NCI-H524 treated with DMSO at 0.1 percent for 48 hours (cell line): ENCODE measurements around the gene CYP27B1.
"Not testable (repeated sequence)": the region's sequence is repeated elsewhere in the genome, so short reads cannot be mapped to it uniquely, and the experiment has no call there.

ENCODE experiments used
- DNase-seq: peaks from one replicate; lab custom pipeline; 2025; lab: John Stamatoyannopoulos, UW

CYP27B1 gene

DNA sequence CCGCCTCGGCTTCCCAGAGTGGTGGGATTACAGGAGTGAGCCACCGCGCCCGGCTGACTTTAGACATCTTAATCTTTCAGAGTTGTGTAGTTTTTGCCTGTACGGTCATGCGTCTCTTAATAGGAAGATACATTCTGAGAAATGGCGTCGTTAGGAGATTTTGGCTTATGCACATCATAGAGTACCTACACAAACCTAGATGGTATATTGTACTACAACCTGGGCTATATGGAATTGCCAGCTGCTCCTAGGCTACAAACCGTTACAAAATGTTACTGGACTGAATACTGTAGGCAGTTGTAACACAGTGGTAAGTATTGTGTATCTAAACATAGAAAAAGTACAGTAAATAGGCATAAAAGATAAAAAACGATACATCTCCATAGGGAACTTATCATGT, 17.0 kb upstream of the CYP27B1 start:
- DNase-seq = no peak

DNA sequence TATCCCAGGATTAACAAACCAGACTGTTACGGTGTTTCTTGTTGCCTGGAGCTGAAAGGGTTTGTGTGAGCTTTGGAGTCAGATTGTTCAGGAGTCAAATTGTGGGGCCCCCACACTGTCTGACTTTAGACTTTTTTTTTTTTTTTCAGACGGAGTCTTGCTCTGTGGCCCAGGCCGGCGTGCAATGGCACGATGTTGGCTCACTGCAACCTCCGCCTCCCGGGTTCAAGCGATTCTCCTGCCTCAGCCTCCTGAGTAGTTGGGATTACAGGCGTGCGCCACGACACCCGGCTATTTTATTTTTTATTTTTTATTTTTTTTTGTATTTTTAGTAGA, 16.6 kb upstream of the CYP27B1 start:
- DNase-seq = no peak

DNA sequence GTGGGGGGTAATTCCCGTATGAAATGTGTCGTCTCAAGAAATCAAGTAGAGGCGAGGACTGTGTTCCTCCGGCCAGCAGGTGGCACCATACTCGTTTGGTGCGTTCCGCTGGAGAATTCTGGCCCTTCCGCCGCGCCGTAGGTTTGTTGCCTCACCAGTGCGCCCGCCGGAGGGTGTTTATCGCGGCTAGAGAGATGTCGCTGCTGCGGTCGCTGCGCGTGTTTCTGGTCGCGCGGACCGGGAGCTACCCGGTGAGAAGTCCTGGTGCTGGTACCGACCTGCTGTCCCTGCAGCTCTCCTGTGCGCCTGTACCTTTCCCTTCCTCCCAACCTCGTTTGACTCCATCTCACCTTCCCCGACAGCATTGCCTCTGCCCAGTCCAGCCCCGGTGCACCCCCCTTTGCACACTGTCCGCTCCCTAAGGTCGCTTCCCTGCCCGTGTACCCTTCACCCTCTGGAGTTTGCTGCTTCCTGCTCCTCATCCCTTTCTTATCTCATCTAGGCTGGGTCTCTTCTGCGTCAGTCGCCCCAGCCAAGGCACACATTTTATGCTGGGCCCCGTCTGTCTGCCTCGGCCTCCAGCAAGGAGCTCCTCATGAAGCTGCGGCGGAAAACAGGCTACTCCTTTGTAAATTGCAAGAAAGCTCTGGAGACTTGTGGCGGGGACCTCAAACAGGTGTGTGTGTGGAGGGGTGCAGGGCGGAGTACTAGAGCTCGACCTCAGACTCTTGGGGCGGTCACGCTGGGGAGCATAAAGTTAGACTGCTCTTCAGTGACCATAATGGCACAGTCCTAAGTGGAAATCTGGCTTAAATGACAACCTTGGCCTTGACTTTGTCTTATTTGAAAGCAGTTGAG, 16.0 kb upstream of the CYP27B1 start, which contains the start of gene TSFM:
Gene TSFM, plus strand, starts transcription at position 180 of the 858 bp plus-strand sequence. Its CDS starts 15 bp downstream, at position 195.
- DNase-seq = peak; percentile 41

- DNase-seq = no peak
Measured at GRCh38 chr12:57782243-57782607, 15.3 kb upstream of the CYP27B1 start.

DNA sequence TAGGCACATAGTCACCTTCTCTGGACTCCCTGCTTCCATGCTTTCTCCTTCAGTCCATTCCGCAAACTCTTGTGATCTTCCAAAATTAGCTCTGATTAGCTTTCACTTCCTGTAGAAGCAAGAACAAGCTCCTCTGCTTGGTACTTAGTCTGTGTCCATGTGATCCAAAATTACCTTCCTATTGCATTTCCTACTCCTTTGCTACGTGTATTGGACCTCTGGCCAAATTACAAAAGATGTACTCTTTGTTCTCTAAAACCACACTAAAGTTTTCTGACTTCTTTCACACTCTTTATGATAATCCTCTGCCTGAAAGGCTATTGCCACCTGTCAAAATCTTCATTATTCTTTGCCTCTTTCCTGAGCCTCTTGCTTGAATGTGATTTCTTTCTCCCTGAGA, 14.9 kb upstream of the CYP27B1 start:
- DNase-seq = no peak

- no peak for DNase-seq
Measured at GRCh38 chr12:57781244-57781643, 14.4 kb upstream of the CYP27B1 start.

DNA sequence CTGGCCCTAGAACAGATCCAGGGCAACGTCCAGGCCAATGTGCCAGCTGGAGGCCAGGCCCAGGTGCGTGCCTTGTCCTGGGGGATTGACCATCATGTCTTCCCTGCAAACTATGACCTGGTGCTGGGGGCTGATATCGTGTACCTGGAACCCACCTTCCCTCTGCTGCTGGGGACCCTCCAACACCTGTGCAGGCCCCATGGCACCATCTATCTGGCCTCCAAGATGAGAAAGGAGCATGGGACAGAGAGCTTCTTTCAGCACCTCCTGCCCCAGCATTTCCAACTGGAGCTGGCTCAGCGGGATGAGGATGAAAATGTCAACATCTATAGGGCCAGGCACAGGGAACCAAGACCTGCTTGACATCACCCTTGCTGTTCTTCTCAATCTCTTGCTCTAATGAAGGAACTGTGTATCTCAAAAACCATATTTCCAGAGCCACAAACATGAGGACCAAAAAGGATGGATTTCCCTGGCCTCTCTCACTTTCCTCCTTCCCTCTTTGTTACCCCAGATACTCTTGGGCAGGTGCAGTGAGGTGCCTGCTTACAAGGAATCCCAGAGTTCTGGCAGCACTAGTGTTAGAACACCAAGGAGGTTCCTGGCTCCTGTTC, 13.5 kb upstream of the CYP27B1 start:
- DNase-seq = no peak

DNA sequence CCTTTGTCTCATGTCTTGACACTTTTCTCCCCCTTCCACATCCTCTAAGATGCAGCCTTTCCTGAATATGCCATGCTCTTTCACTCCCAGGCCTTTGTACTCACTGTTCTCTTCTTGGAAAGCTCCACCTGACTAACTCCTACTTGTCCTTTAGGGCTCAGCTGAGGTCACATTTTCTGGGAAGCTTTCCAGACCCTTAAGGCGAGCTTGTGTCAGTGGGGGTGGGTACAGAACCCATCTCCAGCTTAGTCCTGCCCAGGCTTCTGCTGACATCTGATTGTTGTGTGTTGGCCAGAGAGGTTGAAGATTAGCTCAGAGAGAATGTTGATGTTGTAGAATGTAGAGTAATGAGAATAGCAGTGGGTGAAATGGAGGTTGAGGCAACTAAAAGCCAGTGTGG, 12.9 kb upstream of the CYP27B1 start:
- no peak for DNase-seq

DNA sequence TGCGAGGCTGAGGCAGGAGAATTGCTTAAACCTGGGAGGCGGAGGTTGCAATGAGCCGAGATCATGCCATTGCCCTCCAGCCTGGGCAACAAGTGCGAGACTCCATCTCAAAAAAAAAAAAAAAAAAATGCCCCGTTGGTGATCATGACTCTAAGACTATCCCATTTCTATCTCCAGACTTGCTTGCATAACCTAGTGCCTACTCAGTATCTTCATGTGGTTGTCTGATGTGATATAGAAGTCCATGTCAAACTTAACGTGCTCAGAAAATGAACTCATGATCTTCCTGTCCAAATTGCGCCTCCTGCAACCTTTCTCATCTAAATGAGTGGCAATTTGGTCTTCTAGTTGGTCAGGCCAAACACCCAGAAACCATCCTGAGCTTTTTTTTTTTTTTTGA, 11.0 kb upstream of the CYP27B1 start:
- DNase-seq = no peak

DNA sequence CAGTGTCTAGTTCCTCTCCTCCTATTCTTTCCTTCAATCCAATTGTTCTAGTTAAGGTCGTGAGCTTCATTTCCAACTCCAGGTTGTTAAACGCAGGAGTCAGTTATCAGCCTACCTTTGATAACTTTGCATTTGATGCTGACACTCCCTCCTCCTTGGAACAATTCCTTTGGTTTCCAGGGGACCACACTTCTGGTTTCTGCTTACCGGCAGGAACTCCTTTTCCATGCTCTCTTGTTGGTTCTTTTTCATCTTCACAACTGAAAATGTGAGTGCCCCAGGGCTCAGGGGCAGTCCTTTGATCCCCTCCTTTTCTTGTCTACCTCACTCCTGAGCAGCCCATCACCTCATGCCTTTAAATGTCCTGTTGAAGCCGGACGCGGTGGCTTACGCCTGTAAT, 10.5 kb upstream of the CYP27B1 start:
- no peak for DNase-seq

DNA sequence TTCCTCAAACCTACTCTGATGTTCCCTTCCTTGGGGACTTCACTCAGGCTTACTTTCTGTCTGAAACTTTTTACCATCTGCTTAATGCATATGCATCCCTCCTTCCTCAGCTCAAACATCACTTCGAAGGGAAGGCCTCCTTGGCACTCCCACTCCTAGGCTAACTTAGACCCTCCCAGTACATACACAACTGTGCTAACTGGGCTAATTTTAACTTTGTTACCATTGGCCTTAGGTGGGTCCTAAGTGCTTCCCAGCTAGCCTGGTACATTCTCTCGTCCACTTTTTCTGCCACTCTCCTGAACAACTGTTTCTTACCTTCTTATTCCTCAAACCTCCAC, 9.3 kb upstream of the CYP27B1 start:
- no peak for DNase-seq

GRCh38 chr12:57775563-57776246, 8.8 kb upstream of the CYP27B1 start:
- DNase-seq = no peak

DNA sequence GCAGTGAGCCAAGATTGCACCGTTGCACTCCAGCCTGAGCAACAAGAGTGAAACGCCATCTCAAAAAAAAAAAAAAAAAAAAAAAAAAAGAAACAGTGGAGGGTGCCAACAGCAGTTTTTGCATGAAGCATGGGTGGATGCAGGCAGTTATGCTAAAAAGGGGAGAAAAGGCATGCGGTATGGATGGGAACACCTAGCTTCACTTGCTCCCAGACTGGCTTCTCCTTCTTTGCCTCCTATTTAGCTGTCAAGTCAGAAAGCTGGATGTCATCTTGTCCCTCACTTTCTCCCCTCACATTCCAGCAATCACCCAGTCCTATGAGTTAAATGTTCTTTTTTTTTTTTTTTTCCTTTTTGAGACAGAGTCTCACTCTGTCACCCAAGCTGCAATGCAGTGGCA, 8.2 kb upstream of the CYP27B1 start:
- DNase-seq = no peak

- not testable (repeated sequence) for DNase-seq
Measured at GRCh38 chr12:57774634-57775033, 7.8 kb upstream of the CYP27B1 start.

DNA sequence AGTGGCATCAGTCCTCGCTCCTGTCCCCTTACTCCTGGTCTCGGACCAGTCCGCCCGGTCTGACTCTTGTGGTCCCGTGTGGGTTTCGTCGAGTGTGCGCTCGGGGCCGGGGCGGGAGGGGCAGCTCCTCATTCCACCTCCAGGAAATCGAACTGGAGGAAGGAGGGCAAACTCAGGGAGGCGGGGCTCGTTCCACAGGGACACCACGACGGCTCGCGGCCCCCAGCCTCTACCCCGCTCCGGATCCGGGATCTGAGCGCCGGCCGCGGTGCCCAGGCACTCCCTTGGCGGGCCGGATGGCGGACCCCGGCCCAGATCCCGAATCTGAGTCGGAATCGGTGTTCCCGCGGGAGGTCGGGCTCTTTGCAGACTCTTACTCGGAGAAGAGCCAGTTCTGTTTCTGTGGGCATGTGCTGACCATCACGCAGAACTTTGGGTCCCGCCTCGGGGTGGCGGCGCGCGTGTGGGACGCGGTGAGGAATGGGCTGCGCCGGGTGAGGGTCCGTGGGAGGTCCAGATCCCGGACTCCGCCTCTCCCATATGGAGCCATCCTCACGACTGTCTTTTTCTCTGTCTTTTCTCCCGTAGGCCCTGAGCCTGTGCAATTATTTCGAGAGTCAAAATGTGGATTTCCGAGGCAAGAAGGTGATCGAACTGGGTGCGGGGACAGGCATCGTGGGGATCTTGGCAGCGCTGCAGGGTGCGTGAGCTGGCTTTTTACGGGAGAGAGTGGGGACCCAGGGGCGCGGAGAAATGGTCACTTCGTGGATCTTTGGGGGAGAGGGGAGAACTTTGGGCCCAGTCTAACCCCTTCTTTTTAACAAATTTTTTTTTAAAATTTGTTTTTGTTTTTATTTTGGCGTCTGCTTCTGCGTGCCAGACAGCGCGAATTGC, 5.8 kb upstream of the CYP27B1 start, which contains the start of gene EEF1AKMT3:
Gene EEF1AKMT3, plus strand, starts transcription at position 186 of the 894 bp plus-strand sequence. Its CDS starts 111 bp downstream, at position 297.
- DNase-seq = no peak

DNA sequence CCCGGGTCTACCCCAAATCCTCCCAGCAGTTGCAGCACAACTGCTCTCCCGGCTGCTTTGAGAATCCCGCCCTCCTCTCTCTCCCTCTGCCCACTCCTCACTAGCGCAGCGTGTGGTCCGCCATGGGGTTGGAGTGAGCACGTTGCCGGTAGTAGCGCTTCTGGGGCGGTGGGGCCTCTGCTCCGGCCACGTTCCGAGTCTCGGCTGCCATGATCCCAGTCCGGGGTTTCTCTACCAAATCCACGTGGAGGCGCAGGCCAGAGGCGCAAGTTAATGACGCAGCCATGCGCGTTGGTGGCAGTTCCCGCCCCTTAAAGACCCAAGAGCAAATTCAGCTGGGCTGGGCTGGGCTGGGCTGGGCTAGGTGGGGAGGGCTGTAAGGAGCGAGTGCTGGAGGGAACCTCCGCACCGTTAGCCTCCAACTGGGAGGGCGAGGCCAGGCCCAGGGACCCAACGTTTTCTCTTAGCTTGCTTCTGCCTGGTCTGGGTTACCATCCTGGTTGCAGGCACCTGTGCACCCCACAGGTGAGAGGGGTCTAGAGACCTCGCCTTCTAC, 5.1 kb upstream of the CYP27B1 start, which contains the start of gene METTL1:
Gene METTL1, minus strand, starts transcription at position 233 of the 556 bp plus-strand sequence. Its CDS starts 22 bp downstream, at position 211.
- peak; percentile 60 for DNase-seq

- peak; percentile 42 for DNase-seq
Measured at GRCh38 chr12:57771236-57771872, 4.5 kb upstream of the CYP27B1 start.

DNA sequence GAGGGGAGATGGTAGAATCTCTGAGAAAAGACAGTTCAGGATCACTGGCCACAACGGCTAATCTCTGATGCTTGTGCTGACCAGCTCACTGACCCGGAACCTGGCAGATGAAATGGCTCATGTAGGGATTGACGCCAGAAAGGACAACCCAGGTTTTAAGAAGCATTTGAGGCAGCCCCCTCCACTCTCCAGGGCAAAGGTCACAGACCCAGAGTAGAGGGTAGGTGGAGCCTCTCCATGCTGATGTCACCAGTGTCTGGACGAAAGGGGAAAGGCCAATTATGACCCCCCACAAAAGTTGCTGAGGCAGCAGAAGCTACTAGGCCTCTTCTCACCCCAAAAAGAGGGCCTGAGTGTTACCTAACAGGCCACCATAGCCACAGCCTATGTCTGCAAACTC, 3.9 kb upstream of the CYP27B1 start:
- DNase-seq = no peak

DNA sequence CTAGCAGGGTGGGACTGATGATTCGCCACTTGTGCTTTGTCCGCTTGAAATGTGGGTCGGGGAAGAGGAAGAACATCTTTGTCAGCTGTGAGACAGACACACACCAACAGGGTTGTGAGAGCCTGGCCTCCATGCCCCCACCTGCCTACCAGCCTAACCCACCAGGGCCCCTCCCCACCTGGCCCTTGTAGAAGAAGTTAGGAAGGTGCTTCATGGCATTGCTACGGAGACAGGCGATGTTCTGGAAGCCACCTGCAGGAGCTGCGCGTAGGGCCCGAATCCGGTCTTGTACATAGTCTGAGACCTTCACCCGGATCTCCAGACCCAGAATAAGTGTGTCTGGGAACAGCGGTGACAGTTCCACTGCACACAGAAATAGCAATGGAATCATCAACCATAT, 2.7 kb upstream of the CYP27B1 start:
- no peak for DNase-seq

GRCh38 chr12:57767876-57768275, 998 bp upstream of the CYP27B1 start:
- DNase-seq = no peak

DNA sequence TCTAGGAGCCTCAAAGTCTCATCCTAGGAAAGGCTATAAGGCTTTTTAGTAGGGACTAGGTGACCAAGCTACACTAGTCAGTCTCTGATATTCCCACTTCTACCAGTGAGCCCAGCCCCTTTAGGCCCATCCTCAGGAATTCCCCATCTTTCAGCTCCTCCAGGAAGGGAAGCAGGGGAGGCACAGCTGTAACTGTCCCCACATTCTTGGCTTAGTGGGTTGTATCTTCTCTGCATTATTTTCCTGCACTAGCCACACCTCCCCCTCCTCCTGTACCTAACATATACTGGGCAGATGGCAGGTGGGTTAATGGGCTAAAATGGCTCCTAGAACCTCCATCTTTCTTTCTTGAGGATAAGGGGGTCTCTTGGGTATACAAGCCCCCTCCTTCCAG, 424 bp upstream of the CYP27B1 start:
- DNase-seq = no peak
